GM23248 (cell line): ENCODE measurements around the gene GRPEL2.

Experiments
- EZH2 ChIP-seq: fragments of 200-600 bp; sonication (generic); IDR thresholded peaks from 2 replicates; pipeline ENCODE4 v1.6.1; 2018; ENCODE audit warnings: antibody characterized with exemption, mild to moderate bottlenecking; ENCODE audit not compliant: insufficient read depth, poor library complexity, severe bottlenecking
- EZH2phosphoT487 ChIP-seq: fragments of 200-600 bp; sonication (generic); IDR thresholded peaks from 2 replicates; pipeline ENCODE4 v1.6.1; 2018; ENCODE audit warnings: antibody characterized with exemption, moderate library complexity, mild to moderate bottlenecking, low read depth; ENCODE audit not compliant: insufficient read depth

DNA sequence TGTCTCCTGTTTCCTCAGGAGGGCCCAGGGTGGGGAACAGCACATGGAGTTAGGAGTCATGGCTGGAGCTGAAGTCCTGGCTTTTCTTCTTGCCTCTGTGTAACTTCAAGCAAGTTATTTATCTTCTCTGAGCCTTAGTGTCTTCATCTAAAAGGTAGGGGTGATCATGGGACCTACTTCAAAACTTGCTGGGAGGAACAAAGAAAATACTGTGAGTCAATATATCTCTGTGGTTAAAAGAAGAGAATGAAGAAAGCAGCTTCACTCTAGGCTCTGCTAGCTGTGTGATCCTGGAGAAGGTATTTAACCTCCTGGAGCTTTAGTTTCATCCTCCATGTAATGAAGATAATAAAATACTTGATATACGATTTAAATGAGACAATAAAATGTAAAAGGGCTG, 47.1 kb upstream of the GRPEL2 start:
- TF ChIP-seq EZH2, result no peak
- no peak for TF ChIP-seq EZH2phosphoT487
